ENCODE results near the gene CLDN24. TPM values are rescaled to one million over a fixed set of nuclear protein-coding genes. Genes with fewer than 3 reads are reported as not detected.

The CLDN24 gene
- total RNA-seq, 1 experiment from 2014 or later = not detected

DNA sequence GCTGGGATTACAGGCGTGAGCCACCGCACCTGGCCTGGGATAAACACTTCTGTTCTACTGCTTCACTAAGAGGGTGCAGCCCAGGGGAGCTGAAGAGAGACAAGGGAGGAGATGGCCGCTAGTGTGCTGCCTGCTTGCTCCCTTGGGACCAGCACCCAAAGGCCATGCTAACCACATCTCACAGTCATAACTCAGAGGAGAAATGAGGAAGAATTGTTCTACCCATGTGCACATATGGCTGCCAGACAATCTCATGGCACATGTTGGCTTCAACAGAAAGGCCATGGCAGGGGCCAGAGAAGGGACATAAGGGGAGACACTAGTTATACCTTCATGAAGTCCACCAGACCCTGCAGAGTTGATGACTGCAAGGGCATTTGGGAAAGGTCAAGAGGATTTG lies 24.6 kb downstream of the CLDN24 start (continued):
- TF ChIP-seq, protein P1, sequence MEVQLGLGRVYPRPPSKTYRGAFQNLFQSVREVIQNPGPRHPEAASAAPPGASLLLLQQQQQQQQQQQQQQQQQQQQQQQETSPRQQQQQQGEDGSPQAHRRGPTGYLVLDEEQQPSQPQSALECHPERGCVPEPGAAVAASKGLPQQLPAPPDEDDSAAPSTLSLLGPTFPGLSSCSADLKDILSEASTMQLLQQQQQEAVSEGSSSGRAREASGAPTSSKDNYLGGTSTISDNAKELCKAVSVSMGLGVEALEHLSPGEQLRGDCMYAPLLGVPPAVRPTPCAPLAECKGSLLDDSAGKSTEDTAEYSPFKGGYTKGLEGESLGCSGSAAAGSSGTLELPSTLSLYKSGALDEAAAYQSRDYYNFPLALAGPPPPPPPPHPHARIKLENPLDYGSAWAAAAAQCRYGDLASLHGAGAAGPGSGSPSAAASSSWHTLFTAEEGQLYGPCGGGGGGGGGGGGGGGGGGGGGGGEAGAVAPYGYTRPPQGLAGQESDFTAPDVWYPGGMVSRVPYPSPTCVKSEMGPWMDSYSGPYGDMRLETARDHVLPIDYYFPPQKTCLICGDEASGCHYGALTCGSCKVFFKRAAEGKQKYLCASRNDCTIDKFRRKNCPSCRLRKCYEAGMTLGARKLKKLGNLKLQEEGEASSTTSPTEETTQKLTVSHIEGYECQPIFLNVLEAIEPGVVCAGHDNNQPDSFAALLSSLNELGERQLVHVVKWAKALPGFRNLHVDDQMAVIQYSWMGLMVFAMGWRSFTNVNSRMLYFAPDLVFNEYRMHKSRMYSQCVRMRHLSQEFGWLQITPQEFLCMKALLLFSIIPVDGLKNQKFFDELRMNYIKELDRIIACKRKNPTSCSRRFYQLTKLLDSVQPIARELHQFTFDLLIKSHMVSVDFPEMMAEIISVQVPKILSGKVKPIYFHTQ (CRISPR knock-in tag; IDR thresholded peaks at IDR 0.05) = no peak
- TF ChIP-seq, protein P2, sequence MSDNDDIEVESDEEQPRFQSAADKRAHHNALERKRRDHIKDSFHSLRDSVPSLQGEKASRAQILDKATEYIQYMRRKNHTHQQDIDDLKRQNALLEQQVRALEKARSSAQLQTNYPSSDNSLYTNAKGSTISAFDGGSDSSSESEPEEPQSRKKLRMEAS (CRISPR knock-in tag; IDR thresholded peaks at IDR 0.05) = no peak
- TF ChIP-seq, protein P3, sequence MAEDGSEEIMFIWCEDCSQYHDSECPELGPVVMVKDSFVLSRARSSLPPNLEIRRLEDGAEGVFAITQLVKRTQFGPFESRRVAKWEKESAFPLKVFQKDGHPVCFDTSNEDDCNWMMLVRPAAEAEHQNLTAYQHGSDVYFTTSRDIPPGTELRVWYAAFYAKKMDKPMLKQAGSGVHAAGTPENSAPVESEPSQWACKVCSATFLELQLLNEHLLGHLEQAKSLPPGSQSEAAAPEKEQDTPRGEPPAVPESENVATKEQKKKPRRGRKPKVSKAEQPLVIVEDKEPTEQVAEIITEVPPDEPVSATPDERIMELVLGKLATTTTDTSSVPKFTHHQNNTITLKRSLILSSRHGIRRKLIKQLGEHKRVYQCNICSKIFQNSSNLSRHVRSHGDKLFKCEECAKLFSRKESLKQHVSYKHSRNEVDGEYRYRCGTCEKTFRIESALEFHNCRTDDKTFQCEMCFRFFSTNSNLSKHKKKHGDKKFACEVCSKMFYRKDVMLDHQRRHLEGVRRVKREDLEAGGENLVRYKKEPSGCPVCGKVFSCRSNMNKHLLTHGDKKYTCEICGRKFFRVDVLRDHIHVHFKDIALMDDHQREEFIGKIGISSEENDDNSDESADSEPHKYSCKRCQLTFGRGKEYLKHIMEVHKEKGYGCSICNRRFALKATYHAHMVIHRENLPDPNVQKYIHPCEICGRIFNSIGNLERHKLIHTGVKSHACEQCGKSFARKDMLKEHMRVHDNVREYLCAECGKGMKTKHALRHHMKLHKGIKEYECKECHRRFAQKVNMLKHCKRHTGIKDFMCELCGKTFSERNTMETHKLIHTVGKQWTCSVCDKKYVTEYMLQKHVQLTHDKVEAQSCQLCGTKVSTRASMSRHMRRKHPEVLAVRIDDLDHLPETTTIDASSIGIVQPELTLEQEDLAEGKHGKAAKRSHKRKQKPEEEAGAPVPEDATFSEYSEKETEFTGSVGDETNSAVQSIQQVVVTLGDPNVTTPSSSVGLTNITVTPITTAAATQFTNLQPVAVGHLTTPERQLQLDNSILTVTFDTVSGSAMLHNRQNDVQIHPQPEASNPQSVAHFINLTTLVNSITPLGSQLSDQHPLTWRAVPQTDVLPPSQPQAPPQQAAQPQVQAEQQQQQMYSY (CRISPR knock-in tag; IDR thresholded peaks at IDR 0.05) = no peak
- TF ChIP-seq, protein P4, sequence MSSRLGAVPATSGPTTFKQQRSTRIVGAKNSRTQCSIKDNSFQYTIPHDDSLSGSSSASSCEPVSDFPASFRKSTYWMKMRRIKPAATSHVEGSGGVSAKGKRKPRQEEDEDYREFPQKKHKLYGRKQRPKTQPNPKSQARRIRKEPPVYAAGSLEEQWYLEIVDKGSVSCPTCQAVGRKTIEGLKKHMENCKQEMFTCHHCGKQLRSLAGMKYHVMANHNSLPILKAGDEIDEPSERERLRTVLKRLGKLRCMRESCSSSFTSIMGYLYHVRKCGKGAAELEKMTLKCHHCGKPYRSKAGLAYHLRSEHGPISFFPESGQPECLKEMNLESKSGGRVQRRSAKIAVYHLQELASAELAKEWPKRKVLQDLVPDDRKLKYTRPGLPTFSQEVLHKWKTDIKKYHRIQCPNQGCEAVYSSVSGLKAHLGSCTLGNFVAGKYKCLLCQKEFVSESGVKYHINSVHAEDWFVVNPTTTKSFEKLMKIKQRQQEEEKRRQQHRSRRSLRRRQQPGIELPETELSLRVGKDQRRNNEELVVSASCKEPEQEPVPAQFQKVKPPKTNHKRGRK (CRISPR knock-in tag; IDR thresholded peaks at IDR 0.05; ENCODE audit: borderline replicate concordance) = no peak
- TF ChIP-seq FOXK1 (CRISPR knock-in tag; IDR thresholded peaks at IDR 0.05) (no peak), EMX1 (CRISPR knock-in tag; IDR thresholded peaks at IDR 0.05) (no peak), CBFB (CRISPR knock-in tag; IDR thresholded peaks at IDR 0.05; ENCODE audit: low read depth) (no peak)
- TF ChIP-seq, protein P5, sequence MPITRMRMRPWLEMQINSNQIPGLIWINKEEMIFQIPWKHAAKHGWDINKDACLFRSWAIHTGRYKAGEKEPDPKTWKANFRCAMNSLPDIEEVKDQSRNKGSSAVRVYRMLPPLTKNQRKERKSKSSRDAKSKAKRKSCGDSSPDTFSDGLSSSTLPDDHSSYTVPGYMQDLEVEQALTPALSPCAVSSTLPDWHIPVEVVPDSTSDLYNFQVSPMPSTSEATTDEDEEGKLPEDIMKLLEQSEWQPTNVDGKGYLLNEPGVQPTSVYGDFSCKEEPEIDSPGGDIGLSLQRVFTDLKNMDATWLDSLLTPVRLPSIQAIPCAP (CRISPR knock-in tag; IDR thresholded peaks at IDR 0.05) = no peak

DNA sequence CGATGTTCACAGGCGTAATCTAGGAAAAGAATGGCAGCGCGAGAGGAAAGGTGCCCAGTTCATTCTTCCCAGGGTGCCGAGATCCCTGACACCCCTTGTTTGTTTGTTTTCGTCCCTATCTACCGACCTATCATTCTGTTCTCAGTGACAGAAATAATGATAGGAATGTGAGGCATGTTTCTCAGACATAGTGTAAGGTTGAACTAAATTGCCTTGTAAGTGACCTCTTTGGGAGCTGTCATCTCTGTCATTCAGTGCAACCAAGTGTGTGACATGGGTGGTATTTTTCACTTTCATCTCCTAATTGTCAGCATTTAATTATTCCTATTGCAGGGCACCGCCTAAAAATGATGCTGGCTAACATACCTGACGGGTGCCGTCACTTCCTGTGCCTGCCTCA lies 26.5 kb downstream of the CLDN24 start:
- H3K36me3 Mint-ChIP-seq = peaks cover 58% of the 10 kb centered on the region
- H3K27me3 Mint-ChIP-seq (ENCODE audit: low read depth) = no peaks in the 10 kb centered on the region
- ChIA-PET CTCF (no interaction called here), POLR2A (no interaction called here)
- H3K4me1 Mint-ChIP-seq = no peaks in the 10 kb centered on the region
- H3K4me3 Mint-ChIP-seq = no peak overlapping the region
- H3K27ac Mint-ChIP-seq = no peak overlapping the region
- TF ChIP-seq, protein P6, sequence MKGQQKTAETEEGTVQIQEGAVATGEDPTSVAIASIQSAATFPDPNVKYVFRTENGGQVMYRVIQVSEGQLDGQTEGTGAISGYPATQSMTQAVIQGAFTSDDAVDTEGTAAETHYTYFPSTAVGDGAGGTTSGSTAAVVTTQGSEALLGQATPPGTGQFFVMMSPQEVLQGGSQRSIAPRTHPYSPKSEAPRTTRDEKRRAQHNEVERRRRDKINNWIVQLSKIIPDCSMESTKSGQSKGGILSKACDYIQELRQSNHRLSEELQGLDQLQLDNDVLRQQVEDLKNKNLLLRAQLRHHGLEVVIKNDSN (CRISPR knock-in tag; IDR thresholded peaks at IDR 0.05) = no peak
- TF ChIP-seq IRF2 (CRISPR knock-in tag; IDR thresholded peaks at IDR 0.05; ENCODE audit: borderline replicate concordance, low read depth) (no peak), ZNF121 (CRISPR knock-in tag; IDR thresholded peaks at IDR 0.05) (no peak), ZBTB21 (CRISPR knock-in tag; IDR thresholded peaks at IDR 0.05; ENCODE audit: borderline replicate concordance) (no peak), ELF4 (CRISPR knock-in tag; IDR thresholded peaks at IDR 0.05; ENCODE audit: low read depth) (no peak), FOXP1 (CRISPR knock-in tag; IDR thresholded peaks at IDR 0.05; ENCODE audit: borderline replicate concordance) (no peak)
- TF ChIP-seq, protein P7, sequence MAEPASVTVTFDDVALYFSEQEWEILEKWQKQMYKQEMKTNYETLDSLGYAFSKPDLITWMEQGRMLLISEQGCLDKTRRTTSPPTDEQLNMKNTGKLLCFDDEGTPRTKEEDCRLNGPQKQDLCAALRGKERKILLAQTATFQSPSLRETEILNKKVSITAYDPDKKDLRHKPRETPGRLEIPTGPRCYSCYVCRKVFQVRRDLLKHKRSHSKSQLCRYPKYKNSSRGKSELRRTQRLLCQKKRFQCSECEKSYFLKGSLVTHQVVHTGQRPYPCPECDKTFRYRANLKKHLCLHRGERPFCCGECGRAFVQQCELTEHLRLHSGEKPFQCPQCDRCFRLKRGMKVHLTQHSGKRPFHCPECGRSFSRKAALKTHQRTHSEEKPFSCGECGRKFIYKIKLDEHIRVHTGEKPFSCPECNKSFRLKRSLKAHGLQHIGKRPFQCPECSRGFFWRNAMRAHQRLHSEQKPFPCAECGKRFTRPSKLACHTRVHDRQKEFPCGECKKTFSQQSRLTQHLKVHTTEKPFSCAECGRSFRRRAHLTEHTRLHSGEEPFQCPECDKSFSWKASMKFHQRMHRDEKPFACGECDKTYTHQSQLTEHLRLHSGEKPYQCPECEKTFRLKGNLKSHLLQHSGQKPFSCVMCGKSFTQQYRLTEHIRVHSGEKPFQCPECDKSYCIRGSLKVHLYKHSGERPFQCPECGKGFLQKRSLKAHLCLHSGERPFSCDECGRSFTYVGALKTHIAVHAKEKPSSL (CRISPR knock-in tag; conservative IDR thresholded peaks at IDR 0.05) = no peak
- no peak for DNase-seq (ENCODE audit: low spot score)
- no peak for ATAC-seq
- no peaks in the 10 kb centered on the region for H3K9me3 Mint-ChIP-seq
